Smooth muscle cell (in vitro differentiated cells): ENCODE measurements around the gene DDX56. TPM values are rescaled to one million over a fixed set of nuclear protein-coding genes. Genes with fewer than 3 reads are reported as not detected.
A peak's percentile ranks its signal among the peaks of the same experiment; 100 is the strongest.

ENCODE experiments used
- DNase-seq: peaks from one replicate; lab custom pipeline; 2025; ENCODE audit not compliant: unreplicated experiment; lab: John Stamatoyannopoulos, UW
- H2AFZ ChIP-seq: fragments of 200-600 bp; sonication (generic); 2 replicates; pipeline ENCODE4 v1.6.0; 2016; ENCODE audit warnings: antibody characterized with exemption, low read depth, mild to moderate bottlenecking
- H3F3A ChIP-seq: fragments of 200-600 bp; sonication (generic); 2 replicates; pipeline ENCODE4 v1.6.0; 2017; ENCODE audit warnings: antibody characterized with exemption, low read depth
- H3K27ac ChIP-seq: fragments of 200-600 bp; sonication (generic); 2 replicates; pipeline ENCODE4 v1.5.1; 2016; ENCODE audit warnings: low read depth, mild to moderate bottlenecking
- H3K27me3 ChIP-seq: fragments of 200-600 bp; sonication (generic); 2 replicates; pipeline ENCODE4 v1.6.1; 2016; ENCODE audit warnings: low read depth, mild to moderate bottlenecking
- H3K36me3 ChIP-seq: fragments of 200-600 bp; sonication (generic); 2 replicates; pipeline ENCODE4 v1.5.1; 2016; ENCODE audit warnings: low read depth
- H3K4me1 ChIP-seq: fragments of 200-600 bp; sonication (generic); 2 replicates; pipeline ENCODE4 v1.5.1; 2016; ENCODE audit warnings: low read depth
- H3K4me2 ChIP-seq: fragments of 200-600 bp; sonication (generic); 2 replicates; pipeline ENCODE4 v1.6.0; 2016; ENCODE audit warnings: mild to moderate bottlenecking
- H3K4me3 ChIP-seq: fragments of 200-600 bp; sonication (generic); 2 replicates; pipeline ENCODE4 v1.5.1; 2016; ENCODE audit warnings: mild to moderate bottlenecking
- H3K79me2 ChIP-seq: fragments of 200-600 bp; sonication (generic); 2 replicates; pipeline ENCODE4 v1.6.0; 2016; ENCODE audit warnings: low read depth, mild to moderate bottlenecking
- H3K9ac ChIP-seq: fragments of 200-600 bp; sonication (generic); 2 replicates; pipeline ENCODE4 v1.6.0; 2016; ENCODE audit warnings: low read depth
- H3K9me3 ChIP-seq: fragments of 200-600 bp; sonication (generic); replicated peaks from 2 replicates; pipeline ENCODE4 v1.5.1; 2016; ENCODE audit warnings: low read depth
- H4K20me1 ChIP-seq: fragments of 200-600 bp; sonication (generic); 2 replicates; pipeline ENCODE4 v1.6.0; 2016; ENCODE audit warnings: low read depth
- CTCF ChIP-seq: fragments of 200-600 bp; sonication (generic); IDR thresholded peaks from 2 replicates; pipeline ENCODE4 v1.5.1; 2017; ENCODE audit warnings: borderline replicate concordance, mild to moderate bottlenecking, antibody characterized with exemption; ENCODE audit not compliant: insufficient read depth, poor library complexity, severe bottlenecking
- WGBS: methylation state at CpG from one replicate; pipeline ENCODE4 v1.1.7; 2016; ENCODE audit warnings: low lambda C conversion rate; 5-methylcytosine and 5-hydroxymethylcytosine counted together
- polyA plus RNA-seq: library from polyadenylated mRNA; unstranded; fragments of >200 nt; fragmentation: Nextera tagmentation; extraction: Ambion mirVana; gene quantifications from 2 replicates; pipeline ENCODE4 v1.2.1, GENCODE V29; 2016
- total RNA-seq: library from RNA; depleted of rRNA; stranded (reverse); fragments of >200 nt; gene quantifications from 2 replicates; pipeline ENCODE4 v1.2.3, GENCODE V29; 2014

The DDX56 gene
- 42.7 and 43.2 TPM in 2 replicates for total RNA-seq
- 64.5 and 71.8 TPM in 2 replicates for polyA plus RNA-seq

- under 1% methylated on average over 74 of the region's 74 CpGs for WGBS
- Histone ChIP-seq H4K20me1 (no peaks in the 10 kb centered on the region), H2AFZ (peak within 1 kb of the TSS; percentile 91), H3K4me1 (peaks cover 14% of the 10 kb centered on the region), H3K36me3 (peaks cover 8% of the 10 kb centered on the region), H3K4me3 (peak within 1 kb of the TSS; percentile 87), H3K27me3 (no peaks in the 10 kb centered on the region), H3K27ac (peak within 1 kb of the TSS; percentile 83), H3F3A (no peaks in the 10 kb centered on the region), H3K9me3 (no peaks in the 10 kb centered on the region), H3K9ac (peak within 1 kb of the TSS; percentile 89), H3K79me2 (peaks cover 35% of the 10 kb centered on the region), H3K4me2 (peak within 1 kb of the TSS; percentile 97)
- peak; percentile 62 for DNase-seq
- TF ChIP-seq CTCF = no peak
Observed at GRCh38 chr7:44573464-44574286, at the start of gene DDX56. DDX56 (minus strand) TSS chr7:44573908; CDS start chr7:44573895, 13 bp downstream.

DNA sequence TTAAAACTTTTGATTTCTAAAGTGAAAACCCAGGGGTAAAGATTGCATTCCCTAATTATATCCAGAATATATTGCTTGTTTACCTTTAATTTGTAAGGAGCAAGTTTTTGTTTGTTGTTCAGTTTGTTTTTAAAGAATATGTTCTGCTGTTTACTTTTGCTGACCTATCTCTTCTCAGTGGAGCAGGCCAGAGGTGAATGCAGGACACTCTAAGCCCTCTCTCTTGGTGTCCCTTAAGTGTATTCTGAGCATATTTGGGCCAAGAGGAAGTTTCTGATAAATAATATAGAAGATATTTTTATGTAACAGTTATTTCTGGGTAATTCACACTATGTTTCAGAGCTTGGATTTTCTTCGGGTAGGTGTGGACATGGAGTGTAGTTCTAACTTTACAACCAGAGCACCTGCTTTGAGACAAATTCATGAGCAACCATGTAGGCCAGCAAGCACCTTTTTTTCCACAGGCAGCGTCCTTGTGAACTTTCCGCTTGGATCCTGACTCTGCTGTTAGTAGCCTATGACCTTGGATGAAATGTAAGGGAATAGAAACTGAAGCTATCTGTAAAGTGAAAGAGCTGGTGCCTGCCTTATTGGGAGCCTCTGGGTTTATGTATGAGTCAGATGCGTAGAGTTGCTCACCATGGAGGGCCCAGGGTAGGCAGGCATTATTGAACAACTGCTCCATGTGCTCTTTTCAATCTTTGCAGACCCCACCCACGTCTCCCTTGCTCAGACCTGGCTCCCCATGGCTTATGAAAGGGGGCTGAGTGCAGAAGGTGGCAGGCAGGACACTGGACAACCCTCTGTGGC, 48.8 kb upstream of the DDX56 start:
- TF ChIP-seq CTCF = no peak
- H3K79me2 ChIP-seq = peaks cover 91% of the 10 kb centered on the region
- H3K9me3 ChIP-seq = no peaks in the 10 kb centered on the region
- no peaks in the 10 kb centered on the region for H3K4me1 ChIP-seq
- H3K4me3 ChIP-seq = no peak overlapping the region
- DNase-seq = no peak
- peak overlapping the region; percentile 1 for H3K9ac ChIP-seq
- no peaks in the 10 kb centered on the region for H3K27me3 ChIP-seq
- no peak overlapping the region for H3K4me2 ChIP-seq
- H4K20me1 ChIP-seq = peaks cover 55% of the 10 kb centered on the region
- H3F3A ChIP-seq = no peaks in the 10 kb centered on the region
- 88% methylated on average over 5 of the region's 5 CpGs for WGBS
- H2AFZ ChIP-seq = no peak overlapping the region
- H3K27ac ChIP-seq = peak overlapping the region; percentile 97
- no peaks in the 10 kb centered on the region for H3K36me3 ChIP-seq

DNA sequence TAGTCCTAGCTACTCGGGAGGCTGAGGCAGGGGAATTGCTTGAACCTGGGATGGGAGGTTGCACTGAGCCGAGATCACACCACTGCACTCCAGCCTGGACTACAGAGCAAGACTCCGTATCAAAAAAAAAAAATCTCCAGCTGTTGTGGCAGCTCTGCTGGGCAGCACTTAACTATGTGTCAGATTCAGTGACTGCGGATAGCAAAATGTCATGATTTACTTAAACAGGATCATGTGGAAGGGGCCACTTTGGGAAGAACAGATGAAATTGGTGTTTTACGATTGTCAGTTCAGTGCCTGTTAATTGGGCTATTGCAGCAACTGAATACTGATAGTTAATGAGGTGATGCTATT, 48.0 kb upstream of the DDX56 start:
- H3F3A ChIP-seq = no peaks in the 10 kb centered on the region
- H3K9me3 ChIP-seq = no peaks in the 10 kb centered on the region
- no peak overlapping the region for H3K4me2 ChIP-seq
- no peak for TF ChIP-seq CTCF
- WGBS = 89% methylated on average over 5 of the region's 5 CpGs
- H3K27me3 ChIP-seq = no peaks in the 10 kb centered on the region
- peaks cover 87% of the 10 kb centered on the region for H3K79me2 ChIP-seq
- peak overlapping the region; percentile 97 for H3K27ac ChIP-seq
- no peaks in the 10 kb centered on the region for H3K36me3 ChIP-seq
- H2AFZ ChIP-seq = no peak overlapping the region
- peaks cover 53% of the 10 kb centered on the region for H4K20me1 ChIP-seq
- no peak overlapping the region for H3K4me3 ChIP-seq
- no peak for DNase-seq
- H3K9ac ChIP-seq = no peak overlapping the region
- H3K4me1 ChIP-seq = no peaks in the 10 kb centered on the region
